HepG2 (cell line): ENCODE results near the gene SRSF7. TPM values are rescaled to one million over a fixed set of nuclear protein-coding genes. Genes with fewer than 3 reads are reported as not detected.
A peak's percentile ranks its signal among the peaks of the same experiment; 100 is the strongest.

Experiments used
- FOXA1 ChIP-seq, 2 experiments: fragments of 450-650 bp in 1 of 2; sonication (generic) in 1 of 2; formaldehyde crosslinking in 1 of 2; IDR thresholded peaks; 2 replicates each; pipeline versions ENCODE4 v1.4.0 to v1.6.1; 2016 to 2020; ENCODE audit warnings: missing genetic modification reagents in 1 of 2
- HES4 ChIP-seq: sonication (generic); formaldehyde crosslinking; IDR thresholded peaks from 2 replicates; pipeline ENCODE4 v1.9.0; 2021; ENCODE audit warnings: mild to moderate bottlenecking, missing genetic modification reagents, borderline replicate concordance
- KDM5B ChIP-seq: sonication (generic); formaldehyde crosslinking; IDR thresholded peaks from 2 replicates; pipeline ENCODE4 v1.4.0; 2020; ENCODE audit warnings: missing genetic modification reagents, mild to moderate bottlenecking, borderline replicate concordance
- USF2 ChIP-seq, 2 experiments: sonication (generic) in 1 of 2; formaldehyde crosslinking in 1 of 2; IDR thresholded peaks; 2 replicates each; pipeline versions ENCODE4 v1.5.1 to v1.6.1; 2011 to 2020; ENCODE audit warnings: borderline replicate concordance in 1 of 2, low read depth in 1 of 2, low read length in 1 of 2, mild to moderate bottlenecking in 1 of 2, missing genetic modification reagents in 1 of 2, moderate library complexity in 1 of 2
- ZBTB25 ChIP-seq: IDR thresholded peaks from 2 replicates; pipeline ENCODE4 v1.6.1; 2018; ENCODE audit warnings: missing genetic modification reagents
- ZFX ChIP-seq: sonication (generic); formaldehyde crosslinking; IDR thresholded peaks from 2 replicates; pipeline ENCODE4 v1.4.0; 2020; ENCODE audit warnings: mild to moderate bottlenecking, low read depth, missing genetic modification reagents, moderate library complexity
- ZNF207 ChIP-seq: fragments of 450-650 bp; IDR thresholded peaks from 2 replicates; pipeline ENCODE4 v1.6.1; 2016; ENCODE audit warnings: antibody characterized with exemption, borderline replicate concordance
- ZNF629 ChIP-seq: sonication (generic); formaldehyde crosslinking; conservative IDR thresholded peaks from 2 replicates; pipeline ENCODE4 v1.5.0; 2020; ENCODE audit warnings: missing genetic modification reagents
- polyA plus RNA-seq, 8 experiments: library from polyadenylated mRNA; depleted of rRNA in 3 of 8; stranded (reverse) in 7 of 8; unstranded in 1 of 8; fragments of >200 nt; fragmentation: Illumina TruSeq in 4 of 8; extraction: Trizol in 4 of 8; gene quantifications; 2 replicates each; pipeline versions ENCODE4 v1.2.1 to v1.2.3, GENCODE V29; 2011 to 2016; ENCODE audit warnings: low read depth in 4 of 8, missing spikeins in 1 of 8, mixed read lengths in 1 of 8; ENCODE audit not compliant: insufficient read depth in 1 of 8
- total RNA-seq, 5 experiments: library from RNA; depleted of rRNA; stranded (reverse); fragments of >200 nt; fragmentation: Illumina TruSeq; extraction: Trizol; gene quantifications; 2 replicates each; pipeline ENCODE4 v1.2.3, GENCODE V29; 2016; ENCODE audit warnings: low read depth in 1 of 5
- TF ChIP-seq, protein P1 (sequence below): IDR thresholded peaks from 2 replicates; pipeline ENCODE4 v1.6.1; 2016; ENCODE audit warnings: low read depth, missing genetic modification reagents, missing compliant biosample characterization
- TF ChIP-seq, protein P2 (sequence below): sonication (generic); formaldehyde crosslinking; IDR thresholded peaks from 2 replicates; pipeline ENCODE4 v1.5.0; 2020; ENCODE audit warnings: mild to moderate bottlenecking, missing genetic modification reagents, borderline replicate concordance
- TF ChIP-seq, protein P3 (sequence below): sonication (generic); formaldehyde crosslinking; IDR thresholded peaks from 2 replicates; pipeline ENCODE4 v1.4.0; 2020; ENCODE audit warnings: missing genetic modification reagents

Gene SRSF7
- total and polyA plus RNA-seq, 2 of the 13 experiments (the other 11 are each of a cell fraction or from before 2014, with no cell fraction given), result 172 to 275 TPM

DNA sequence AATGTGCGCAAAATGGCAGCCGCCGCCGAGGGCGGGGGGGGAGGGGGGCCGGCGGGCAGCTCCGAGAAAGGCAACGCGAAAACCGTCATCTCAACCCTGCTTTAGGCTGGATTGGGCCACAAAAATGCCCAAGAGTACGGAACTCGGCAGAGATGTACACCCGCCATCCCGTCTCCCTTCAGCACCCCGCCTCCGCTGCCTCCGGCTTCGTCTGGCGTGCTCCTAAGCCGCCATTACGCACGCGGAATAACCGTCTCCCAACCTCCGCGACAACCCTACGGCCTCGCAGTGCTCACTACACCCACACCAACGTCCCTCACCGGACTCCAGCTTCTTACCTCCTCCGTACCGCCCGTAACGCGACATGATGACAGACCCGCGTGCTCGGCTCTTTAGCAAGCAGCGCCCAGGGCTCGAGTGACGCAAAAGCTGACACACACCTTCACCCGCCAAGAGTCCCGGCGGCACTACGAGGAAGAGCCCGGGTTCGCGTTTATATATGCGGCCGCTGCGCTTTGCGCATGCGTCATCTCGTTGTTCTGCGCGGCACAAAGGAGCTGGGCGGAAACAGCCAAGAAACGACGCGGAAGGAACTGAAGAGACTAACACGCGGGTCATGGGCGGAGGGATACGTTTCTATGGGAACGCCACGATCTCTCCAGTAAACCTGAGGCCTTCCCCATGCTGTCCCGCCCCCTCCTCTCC is at the start of gene SRSF7 (continued):
- TF ChIP-seq USF2 (IDR thresholded peaks at IDR 0.05; ENCODE audit: low read depth, low read length) (no peak), USF2 (CRISPR knock-in tag; IDR thresholded peaks at IDR 0.05; ENCODE audit: borderline replicate concordance) (no peak), ZFX (CRISPR knock-in tag) (no peak; the same call in 1 of the 2 replicates), KDM5B (CRISPR knock-in tag) (peak; percentile 87), HES4 (CRISPR knock-in tag) (peak; percentile 94; the same call in 1 of the 2 replicates), ZNF629 (no peak), ZBTB25 (CRISPR knock-in tag) (peak; percentile 71; the same call in 1 of the 2 replicates), FOXA1 (IDR thresholded peaks at IDR 0.05) (no peak), FOXA1 (CRISPR knock-in tag; IDR thresholded peaks at IDR 0.05) (0 out of 2 replicates have a peak, but pooled peaks have one; percentile 26), ZNF207 (no peak)
- TF ChIP-seq, protein P1, sequence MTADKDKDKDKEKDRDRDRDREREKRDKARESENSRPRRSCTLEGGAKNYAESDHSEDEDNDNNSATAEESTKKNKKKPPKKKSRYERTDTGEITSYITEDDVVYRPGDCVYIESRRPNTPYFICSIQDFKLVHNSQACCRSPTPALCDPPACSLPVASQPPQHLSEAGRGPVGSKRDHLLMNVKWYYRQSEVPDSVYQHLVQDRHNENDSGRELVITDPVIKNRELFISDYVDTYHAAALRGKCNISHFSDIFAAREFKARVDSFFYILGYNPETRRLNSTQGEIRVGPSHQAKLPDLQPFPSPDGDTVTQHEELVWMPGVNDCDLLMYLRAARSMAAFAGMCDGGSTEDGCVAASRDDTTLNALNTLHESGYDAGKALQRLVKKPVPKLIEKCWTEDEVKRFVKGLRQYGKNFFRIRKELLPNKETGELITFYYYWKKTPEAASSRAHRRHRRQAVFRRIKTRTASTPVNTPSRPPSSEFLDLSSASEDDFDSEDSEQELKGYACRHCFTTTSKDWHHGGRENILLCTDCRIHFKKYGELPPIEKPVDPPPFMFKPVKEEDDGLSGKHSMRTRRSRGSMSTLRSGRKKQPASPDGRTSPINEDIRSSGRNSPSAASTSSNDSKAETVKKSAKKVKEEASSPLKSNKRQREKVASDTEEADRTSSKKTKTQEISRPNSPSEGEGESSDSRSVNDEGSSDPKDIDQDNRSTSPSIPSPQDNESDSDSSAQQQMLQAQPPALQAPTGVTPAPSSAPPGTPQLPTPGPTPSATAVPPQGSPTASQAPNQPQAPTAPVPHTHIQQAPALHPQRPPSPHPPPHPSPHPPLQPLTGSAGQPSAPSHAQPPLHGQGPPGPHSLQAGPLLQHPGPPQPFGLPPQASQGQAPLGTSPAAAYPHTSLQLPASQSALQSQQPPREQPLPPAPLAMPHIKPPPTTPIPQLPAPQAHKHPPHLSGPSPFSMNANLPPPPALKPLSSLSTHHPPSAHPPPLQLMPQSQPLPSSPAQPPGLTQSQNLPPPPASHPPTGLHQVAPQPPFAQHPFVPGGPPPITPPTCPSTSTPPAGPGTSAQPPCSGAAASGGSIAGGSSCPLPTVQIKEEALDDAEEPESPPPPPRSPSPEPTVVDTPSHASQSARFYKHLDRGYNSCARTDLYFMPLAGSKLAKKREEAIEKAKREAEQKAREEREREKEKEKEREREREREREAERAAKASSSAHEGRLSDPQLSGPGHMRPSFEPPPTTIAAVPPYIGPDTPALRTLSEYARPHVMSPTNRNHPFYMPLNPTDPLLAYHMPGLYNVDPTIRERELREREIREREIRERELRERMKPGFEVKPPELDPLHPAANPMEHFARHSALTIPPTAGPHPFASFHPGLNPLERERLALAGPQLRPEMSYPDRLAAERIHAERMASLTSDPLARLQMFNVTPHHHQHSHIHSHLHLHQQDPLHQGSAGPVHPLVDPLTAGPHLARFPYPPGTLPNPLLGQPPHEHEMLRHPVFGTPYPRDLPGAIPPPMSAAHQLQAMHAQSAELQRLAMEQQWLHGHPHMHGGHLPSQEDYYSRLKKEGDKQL (CRISPR knock-in tag), result no peak
- TF ChIP-seq, protein P2, sequence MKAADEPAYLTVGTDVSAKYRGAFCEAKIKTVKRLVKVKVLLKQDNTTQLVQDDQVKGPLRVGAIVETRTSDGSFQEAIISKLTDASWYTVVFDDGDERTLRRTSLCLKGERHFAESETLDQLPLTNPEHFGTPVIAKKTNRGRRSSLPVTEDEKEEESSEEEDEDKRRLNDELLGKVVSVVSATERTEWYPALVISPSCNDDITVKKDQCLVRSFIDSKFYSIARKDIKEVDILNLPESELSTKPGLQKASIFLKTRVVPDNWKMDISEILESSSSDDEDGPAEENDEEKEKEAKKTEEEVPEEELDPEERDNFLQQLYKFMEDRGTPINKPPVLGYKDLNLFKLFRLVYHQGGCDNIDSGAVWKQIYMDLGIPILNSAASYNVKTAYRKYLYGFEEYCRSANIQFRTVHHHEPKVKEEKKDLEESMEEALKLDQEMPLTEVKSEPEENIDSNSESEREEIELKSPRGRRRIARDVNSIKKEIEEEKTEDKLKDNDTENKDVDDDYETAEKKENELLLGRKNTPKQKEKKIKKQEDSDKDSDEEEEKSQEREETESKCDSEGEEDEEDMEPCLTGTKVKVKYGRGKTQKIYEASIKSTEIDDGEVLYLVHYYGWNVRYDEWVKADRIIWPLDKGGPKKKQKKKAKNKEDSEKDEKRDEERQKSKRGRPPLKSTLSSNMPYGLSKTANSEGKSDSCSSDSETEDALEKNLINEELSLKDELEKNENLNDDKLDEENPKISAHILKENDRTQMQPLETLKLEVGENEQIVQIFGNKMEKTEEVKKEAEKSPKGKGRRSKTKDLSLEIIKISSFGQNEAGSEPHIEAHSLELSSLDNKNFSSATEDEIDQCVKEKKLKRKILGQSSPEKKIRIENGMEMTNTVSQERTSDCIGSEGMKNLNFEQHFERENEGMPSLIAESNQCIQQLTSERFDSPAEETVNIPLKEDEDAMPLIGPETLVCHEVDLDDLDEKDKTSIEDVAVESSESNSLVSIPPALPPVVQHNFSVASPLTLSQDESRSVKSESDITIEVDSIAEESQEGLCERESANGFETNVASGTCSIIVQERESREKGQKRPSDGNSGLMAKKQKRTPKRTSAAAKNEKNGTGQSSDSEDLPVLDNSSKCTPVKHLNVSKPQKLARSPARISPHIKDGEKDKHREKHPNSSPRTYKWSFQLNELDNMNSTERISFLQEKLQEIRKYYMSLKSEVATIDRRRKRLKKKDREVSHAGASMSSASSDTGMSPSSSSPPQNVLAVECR (CRISPR knock-in tag), result peak; percentile 95
- TF ChIP-seq, protein P3, sequence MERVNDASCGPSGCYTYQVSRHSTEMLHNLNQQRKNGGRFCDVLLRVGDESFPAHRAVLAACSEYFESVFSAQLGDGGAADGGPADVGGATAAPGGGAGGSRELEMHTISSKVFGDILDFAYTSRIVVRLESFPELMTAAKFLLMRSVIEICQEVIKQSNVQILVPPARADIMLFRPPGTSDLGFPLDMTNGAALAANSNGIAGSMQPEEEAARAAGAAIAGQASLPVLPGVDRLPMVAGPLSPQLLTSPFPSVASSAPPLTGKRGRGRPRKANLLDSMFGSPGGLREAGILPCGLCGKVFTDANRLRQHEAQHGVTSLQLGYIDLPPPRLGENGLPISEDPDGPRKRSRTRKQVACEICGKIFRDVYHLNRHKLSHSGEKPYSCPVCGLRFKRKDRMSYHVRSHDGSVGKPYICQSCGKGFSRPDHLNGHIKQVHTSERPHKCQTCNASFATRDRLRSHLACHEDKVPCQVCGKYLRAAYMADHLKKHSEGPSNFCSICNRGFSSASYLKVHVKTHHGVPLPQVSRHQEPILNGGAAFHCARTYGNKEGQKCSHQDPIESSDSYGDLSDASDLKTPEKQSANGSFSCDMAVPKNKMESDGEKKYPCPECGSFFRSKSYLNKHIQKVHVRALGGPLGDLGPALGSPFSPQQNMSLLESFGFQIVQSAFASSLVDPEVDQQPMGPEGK (CRISPR knock-in tag), result peak; percentile 58; the same call in 1 of the 2 replicates
